ENCODE results near the gene MRPL45.
"Not testable (repeated sequence)": the region's sequence is repeated elsewhere in the genome, so short reads cannot be mapped to it uniquely, and the experiment has no call there.

The MRPL45 gene

DNA sequence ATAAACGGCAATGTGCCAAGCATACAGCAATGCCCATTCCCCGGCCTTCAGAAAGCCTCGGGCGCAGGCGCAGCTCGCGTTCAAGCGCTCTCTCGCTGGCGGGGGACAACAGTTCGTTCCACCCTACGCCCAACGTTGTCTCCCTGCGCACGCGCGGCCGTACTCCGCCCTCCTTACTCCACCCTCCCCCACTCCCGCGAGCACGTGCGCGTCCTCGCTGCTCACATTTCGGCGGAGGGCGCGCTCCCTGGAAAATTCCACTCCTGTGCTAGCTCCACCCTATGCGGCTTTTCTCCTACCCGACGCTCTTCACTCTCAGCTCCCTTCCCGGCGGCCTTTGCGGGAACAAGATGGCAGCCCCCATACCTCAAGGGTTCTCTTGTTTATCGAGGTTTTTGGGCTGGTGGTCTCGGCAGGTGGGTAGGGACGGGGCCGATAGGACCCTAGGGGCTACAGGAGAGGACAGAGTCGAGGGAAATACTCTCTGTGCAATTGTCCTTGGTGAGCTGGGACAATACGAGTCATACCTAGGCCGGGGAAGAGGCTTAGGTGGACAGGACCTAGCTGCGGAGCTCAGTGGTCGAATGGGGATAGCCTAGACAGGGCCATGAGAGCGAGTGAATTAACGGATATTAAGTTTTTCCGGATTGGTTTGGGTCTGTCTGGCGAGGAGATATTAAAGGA, at the start of gene MRPL45:
MRPL45 (plus strand) TSS at position 335 of the 684 bp plus-strand sequence; CDS start at position 351, 16 bp downstream.
- peak; percentile 89 for DNase-seq

DNA sequence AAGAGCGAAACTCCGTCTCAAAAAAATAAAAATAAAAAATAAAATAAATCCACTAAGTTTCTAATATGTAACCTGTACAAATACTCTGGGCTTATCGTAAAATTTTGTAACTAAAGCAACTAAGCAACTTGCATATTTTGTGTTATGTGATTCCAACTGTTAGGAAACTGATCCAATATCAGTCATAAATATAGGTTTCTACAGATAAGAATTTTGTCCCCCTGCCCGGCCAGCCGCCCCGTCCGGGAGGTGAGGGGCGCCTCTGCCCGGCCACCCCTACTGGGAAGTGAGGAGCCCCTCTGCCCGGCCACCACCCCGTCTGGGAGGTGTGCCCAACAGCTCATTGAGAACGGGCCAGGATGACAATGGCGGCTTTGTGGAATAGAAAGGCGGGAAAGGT, 43.8 kb upstream of the MRPL45 start:
- not testable (repeated sequence) for DNase-seq

DNA sequence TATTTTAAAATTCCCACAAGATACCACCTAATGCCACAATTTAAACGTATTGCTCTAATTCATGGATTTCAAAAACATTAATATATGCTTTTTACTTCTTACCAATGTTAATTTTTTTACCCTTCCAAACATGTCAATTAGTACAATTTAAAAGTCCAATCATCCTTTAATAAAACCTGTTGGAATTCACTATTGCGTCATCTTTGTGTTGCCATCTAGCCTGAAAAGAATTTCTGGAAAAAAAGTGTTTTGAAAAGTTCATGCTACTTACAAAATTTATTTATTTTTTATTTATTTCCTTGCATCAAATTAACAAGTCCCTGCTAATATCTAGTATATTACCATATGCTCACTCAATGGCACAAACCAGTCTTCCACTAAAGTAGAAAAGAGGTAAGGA, 42.6 kb upstream of the MRPL45 start:
- DNase-seq = not testable (repeated sequence)

DNA sequence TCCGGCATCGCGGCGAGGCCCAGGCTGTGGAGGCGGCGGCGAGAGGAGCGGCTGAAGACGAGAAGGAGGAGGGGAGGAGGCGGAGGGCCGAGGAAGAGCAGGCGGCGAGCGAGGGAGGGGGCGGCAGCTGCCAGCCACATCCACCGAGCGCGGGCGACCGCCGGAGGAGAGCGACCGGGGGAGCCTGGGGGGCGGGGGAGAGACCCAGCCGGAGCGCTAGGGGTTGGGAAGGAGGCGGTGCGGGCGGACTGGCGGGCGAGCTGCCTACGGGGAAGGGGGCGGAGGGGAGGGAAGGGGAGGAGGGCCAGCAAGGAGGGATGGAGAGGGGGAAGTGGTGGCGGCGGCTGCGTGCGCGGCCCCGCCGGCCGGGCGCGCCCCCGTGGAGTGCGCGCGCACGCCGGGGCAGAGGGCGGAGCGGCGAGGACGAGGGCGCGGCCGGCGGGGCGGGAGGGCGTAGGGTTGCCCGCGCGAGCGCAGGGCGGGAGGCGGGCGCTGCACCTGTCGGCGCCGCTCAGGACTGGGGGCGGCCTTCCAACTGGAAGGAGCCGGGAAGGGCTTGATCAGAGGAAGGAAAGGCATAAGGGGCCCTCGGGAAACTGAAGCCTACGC, 39.9 kb upstream of the MRPL45 start:
- peak; percentile 61 for DNase-seq

DNA sequence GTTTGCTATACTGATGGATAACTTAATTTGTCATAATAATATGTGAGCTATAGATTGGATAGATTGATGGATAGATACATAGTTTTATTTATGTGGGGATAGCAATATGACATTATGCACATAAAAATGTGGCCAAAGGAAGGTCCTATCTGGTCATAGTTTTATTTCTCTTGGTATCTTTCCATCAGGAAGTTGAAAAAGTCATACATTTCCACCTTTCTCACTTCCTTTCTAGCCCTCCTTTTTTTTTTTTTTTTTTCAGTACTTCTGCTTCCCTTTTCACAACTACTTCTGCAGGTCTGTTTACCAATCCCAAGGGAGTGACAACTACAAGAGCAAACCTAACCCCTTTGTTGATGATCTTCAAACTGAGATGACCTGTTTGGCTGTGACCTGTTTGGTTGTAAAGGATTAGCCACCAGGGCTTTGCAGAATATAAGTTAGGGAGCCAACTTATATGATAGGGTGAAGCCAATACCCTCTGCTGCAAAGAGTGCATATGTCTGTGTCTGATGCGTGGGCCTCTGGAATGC, 30.9 kb upstream of the MRPL45 start:
- not testable (repeated sequence) for DNase-seq

DNA sequence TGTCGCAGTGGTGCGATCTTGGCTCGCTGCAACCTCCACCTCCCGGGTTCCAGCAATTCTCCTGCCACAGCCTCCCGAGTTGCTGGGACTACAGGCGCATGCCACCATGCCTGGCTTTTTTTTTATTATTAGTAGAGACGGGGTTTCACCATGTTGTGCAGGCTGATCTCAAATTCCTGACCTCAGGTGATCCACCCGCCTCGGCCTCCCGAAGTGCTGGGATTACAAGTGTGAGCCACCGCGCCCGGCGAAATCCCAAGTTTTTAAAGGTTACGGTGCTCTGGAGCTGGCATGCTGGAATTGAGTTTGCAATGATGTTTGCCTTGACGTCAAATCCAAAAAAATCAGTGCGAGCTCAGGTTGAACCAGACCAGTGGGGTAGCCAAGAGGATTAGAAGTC, 30.4 kb upstream of the MRPL45 start:
- not testable (repeated sequence) for DNase-seq

DNA sequence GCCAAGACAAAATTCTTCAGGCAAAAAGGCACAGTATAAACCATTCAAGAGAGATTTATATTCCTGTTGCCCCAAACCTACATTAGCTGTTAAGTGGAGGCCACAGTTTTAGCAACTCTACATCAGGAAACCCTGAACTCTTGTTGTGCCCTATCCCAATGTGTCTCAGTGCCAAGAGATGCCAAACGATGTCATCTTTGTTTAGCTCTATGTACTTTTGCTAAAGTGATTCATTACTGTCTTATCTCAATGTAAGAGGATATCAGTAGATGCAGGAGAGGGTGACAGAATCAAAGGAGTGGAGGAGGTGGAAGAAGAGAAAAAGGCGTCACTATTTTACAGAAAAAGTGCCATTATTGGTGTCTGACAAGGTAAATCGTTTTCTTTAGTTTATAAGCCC, 28.8 kb upstream of the MRPL45 start:
- not testable (repeated sequence) for DNase-seq

DNA sequence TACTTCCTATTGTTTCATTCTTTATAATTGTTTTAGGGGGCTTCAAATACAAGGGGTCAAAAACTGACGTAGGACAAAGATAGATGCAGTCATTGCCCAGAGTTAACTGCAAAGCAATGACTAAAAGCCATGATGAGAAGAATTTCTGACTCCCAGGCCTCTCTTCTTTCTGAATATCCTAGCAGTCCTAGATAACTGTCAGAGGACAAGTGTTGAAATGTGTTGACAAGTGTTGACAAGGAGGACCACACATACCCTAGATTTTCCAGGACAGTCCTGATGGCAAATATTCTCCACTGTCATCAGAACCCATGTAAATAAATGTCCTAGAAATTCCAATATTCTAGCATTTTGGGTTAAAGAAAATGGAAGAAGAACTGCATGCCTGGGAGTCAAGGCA, 27.9 kb upstream of the MRPL45 start:
- DNase-seq = not testable (repeated sequence)

DNA sequence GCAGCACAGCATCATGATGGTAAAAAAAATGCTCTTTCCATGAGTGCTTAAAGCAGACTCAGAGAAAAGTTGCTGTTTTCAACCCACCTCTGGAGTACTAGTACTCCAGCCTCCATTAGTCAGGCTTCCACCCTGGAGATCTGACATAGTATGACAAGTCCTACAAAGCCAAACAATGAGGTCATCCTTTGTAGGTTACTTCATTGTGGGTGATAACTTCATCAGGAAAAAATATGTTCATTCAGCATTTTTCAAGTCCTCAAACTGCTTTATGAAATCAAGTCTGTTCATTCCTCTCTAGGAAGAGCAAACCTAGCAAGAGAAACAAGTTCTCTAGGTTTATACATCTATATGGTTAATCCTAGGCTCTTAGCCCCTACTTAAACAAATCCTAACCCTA, 27.4 kb upstream of the MRPL45 start:
- not testable (repeated sequence) for DNase-seq

DNA sequence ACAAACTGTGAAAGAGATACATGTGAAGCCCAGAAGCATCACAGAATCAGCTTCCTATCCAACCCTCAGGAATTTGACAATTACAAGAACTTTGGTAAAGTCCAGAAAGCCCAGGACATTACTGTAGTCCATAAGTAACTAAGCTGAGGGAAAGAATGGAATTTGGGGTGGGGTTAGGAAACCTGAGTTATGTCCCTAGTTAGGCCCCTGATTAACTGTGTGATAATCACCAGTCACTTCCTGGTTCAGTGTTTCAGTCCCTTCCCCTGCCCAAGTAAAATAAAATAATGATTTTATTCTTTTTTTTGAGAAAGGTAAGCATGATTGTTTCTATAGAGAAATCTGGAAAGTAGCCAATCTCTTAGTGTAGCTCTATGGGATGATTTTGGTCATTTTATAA, 11.0 kb upstream of the MRPL45 start:
- not testable (repeated sequence) for DNase-seq

DNA sequence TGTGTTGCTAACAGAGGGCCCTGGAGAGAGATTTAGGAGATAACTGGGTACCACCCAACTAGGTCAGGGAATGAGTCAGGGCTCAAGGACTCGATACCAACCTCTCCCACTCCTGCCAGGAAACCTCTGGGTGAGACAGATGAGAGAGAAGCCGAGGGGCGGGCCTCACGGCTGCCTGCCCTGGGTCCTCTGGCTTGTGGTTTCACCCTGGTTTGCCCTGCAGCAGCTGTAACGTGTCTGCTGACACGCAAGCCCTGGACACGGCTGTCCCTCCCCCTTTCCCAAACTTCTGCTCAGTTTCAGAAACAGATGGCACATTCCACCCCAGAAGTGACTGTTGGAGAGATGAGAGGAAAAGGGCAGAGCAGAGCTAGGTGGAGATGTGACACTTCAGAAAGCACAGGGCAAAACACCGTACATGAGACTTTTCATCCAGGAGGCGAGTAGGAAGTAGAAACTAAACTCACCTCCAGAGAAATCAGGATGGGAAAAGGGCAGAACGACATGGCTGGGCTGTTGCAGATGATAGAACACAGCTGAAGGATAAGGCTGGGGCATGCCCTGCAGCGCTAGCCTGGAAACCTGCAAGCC, 10.4 kb upstream of the MRPL45 start:
- DNase-seq = not testable (repeated sequence)

DNA sequence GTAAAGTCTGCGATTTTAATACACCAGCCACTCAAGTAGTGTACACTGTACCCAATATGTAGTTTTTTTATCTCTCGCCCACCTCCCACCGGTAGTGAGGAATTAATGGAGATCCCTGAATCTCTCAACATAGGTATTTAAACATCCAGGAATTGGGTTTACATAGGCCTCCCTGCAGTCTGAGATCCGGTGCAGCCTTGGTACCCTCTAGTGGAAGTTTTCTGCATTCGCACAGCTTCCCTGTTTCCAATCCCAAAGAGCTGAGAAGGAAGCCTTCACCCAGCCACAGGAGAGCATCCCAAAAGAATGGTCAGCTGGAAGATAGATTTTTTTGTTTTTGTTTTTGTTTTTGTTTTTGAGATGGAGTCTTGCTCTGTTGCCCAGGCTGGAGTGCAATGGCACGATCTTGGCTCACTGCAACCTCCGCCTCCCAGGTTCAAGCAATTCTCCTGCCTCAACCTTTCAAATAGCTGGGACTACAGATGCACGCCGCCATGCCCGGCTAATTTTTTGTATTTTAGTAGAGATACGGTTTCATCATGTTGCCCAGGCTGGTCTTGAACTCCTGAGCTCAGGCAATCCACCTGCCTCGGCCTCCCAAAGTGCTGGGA, 8.6 kb upstream of the MRPL45 start:
- not testable (repeated sequence) for DNase-seq

DNA sequence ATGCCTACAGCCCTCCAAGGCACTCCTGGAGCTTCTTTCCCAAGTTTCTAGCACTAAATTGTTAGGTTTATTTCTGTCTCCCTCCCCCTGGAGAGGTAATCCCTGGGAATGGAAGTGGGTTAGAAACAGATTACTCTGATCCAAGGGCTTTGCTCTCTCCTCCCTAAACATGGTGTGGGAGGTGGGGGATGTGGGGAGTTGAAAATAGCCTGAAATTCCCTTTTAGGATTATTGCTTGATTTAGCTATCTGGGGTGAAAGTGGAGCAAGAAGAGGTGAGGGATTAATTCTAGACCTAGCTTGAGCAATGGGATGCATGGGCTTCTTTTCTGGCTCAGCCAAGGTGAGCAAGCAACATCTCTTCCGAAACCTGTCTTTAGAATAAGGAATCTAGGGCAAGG, 7.2 kb upstream of the MRPL45 start:
- DNase-seq = not testable (repeated sequence)

DNA sequence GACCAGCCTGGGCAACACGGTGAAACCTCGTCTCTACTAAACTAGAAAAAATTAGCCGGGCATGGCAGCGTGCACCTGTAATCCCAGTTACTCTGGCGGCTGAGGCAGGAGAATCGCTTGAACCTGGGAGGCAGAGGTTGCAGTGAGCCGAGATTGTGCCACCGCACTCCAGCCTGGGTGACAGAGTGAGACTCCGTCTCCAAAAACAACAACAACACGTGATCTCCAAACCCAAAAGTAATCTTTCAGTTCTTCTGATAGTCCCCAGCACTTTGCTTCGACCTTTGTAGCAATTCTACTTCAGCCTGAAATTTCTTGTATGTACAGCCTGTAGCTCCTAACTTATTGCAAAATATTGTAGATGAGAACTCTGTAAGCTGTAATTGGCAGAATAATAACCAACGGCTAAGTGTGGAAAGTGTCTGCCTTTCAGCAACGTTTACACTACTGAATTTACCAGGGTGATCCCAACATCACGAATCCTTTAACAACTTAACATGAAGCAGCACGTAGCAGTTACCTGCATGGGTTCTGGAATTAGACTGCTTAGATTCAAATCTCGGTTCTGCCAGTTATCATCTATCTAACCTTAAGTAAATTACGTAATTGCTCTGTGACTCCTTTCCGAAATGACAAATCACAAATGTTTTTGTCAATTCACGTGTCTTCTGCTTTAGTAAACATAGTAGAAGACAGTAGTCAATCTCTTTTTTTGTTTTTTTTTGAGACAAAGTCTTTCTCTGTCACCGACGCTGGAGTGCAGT, 1.2 kb upstream of the MRPL45 start:
- not testable (repeated sequence) for DNase-seq

DNA sequence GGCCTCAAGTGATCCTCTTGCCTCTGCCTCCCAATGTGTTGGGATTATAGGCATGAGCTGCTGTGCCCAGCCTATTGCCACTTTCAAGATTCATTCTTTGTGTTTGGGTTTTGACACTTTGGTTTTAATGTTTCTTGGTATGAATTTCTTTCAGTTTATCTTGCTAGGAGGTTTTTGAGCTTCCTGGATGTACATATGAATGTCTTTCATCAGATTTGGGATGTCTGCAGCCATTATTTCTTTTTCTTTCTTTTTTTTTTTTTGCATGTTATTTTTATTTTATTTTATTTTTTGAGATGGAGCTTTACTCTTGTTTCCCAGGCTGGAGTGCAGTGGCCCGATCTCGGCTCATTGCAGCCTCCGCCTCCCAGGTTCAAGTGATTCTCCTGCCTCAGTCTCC, 18.5 kb downstream of the MRPL45 start:
- DNase-seq = no peak

DNA sequence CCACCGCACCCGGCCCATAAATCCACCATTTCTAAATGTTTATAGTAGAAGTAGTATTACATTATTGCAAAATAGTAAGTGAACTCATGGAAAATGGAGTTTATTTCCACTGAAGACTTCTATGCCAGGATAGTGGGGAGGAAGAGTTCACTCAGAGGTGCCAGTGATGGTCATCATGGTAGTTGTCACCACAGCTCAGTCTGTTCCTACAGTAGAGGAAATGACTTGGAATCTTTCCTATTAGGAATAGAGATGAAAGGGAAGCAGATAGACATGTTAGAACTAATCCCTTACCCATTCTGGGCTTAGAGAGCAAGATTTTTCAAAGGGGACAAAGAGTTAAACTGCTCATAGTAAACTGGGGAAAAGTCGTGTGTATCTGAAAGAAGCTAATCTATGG, 20.1 kb downstream of the MRPL45 start:
- DNase-seq = no peak

DNA sequence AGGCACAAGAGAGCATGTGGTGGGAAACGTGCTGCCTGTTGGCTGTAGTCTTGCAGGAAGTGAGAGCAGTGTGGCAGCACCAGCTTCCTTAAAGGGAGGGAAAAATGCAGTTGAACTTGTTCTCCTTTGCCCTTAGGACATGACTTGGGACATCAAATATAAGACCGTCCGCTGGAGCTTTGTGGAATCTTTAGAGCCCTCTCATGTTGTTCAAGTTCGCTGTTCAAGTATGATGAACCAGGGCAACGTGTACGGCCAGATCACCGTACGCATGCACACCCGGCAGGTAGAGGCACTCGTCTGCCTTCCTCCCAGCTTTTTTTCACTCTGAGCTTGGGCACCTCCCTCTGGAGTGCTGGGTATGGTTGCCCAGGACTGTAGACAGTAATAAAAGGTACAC, 23.5 kb downstream of the MRPL45 start:
- DNase-seq = no peak

DNA sequence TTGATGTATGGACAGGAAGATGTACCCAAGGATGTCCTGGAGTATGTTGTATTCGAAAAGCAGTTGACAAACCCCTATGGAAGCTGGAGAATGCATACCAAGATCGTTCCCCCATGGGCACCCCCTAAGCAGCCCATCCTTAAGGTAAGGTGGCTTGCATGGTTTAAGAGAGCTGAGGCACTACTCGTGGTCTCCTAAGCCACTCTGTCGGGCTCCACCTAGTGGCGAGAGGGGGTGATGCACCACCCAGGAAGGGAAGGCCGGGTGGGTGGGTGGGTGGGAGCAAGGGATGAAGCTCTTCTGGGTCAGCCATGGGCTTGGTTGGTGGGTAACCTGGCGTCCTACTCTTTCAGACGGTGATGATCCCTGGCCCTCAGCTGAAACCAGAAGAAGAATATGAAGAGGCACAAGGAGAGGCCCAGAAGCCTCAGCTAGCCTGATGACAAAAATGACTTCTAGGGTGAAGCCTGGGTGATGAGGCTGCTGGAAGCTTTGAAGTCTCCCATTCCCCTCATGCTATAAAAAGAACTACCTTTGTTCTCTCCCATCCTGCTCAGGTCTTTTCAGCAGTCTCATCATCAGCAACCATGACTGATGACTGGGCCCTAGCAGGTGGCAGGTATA, 25.3 kb downstream of the MRPL45 start:
- DNase-seq = no peak

DNA sequence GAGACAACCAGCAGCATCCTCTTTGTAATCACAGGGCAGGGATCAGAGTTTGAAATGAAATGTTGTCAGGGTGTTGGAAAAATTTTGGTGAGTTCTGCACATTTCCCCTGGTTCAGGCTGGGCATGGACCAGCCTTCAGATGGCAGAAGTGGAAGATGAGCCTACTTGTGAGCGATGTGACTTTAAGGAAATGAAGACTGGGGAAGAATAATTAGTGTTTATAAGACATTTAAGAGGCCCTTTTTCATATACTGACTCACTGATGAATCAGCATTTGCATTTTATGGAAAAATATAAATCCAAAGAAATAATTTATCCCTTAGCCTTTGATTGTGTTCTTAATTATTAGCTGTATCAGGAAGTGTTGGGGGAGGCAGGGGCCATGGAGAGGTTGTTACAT, 25.9 kb downstream of the MRPL45 start:
- no peak for DNase-seq

DNA sequence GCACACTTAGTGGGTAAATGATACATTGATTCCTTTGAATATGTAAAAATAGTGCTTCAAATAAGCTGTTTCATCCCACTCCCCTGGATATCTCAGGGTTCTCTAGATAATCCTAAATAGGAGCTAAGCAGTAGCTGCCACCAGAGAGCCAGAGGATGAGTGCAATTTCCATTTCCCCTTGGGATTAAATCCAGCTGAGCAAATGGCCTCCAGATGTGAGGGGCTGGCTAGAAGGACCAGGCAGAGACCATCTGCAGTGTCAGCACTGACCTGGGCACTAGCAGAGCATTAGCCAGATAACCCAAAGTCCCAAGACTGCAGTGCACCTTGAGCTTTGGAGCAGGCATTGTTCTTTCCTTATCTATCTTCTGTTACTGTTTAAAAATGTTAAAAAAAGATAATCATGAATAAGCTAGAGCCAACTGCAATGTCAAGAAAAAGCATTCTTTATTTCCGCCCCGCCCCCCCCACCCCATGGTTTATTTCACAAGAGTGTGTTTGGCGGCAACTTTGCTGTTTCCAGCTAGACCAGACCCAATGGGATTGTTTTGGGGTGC, 27.3 kb downstream of the MRPL45 start:
- no peak for DNase-seq

DNA sequence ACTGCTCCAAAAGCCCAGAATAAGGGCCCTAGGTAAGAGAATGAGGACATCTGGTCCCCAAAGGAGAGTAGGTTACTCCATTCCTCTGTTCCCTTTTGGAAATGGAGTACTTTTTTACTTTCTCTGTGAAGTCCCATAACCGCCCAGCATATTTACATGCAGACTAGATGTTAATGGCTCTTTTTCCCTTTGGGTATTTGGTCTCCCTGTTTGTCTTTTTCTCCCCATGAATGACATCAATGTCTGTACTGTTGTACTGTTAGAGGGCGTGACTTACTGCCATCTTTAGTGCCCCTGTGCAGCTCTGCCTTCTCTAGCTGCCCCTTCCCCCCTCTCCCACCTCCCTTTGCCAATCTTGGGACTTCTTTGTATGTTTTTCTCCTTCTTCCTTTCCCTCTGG, 27.8 kb downstream of the MRPL45 start:
- DNase-seq = no peak

DNA sequence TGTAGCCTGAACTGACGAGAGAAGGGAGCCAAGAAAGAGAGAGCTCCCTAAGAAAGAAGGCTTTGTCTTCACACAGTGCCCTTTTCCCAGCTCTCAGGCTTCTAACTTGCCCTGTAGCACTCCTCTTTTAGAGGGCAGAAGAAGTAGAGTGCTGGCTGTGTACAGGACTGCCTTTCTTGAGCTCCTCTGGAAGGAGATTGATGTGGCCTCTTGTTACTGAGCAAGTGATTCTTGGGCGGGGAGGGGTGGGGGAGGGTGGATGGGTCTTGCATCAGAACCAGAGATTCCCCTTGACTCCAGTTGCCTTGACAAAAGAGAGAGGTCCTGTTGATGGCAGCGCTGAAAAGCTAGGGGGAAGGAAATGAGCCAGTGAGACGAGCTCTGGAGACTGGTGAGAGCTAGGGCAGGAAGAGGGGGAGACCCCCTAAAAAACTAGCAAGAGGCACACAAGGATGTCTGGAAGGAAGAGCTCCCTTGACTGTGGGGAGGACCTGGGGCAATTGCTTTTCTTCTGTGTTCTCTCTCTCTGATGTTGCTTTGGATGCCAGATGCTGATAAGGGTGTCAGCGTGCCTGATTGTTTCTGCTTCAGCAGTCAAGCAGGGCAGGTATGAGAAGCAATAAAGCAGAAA, 28.4 kb downstream of the MRPL45 start:
- no peak for DNase-seq

Data from NCI-H526 treated with DMSO at 0.1 percent for 48 hours (cell line).